ENCODE results near the gene SLAMF8.

SLAMF8 gene

GRCh38 chr1:159849626-159850366 is 23.1 kb downstream of the SLAMF8 start:
- no peak for DNase-seq (ENCODE audit: low spot score)

DNA sequence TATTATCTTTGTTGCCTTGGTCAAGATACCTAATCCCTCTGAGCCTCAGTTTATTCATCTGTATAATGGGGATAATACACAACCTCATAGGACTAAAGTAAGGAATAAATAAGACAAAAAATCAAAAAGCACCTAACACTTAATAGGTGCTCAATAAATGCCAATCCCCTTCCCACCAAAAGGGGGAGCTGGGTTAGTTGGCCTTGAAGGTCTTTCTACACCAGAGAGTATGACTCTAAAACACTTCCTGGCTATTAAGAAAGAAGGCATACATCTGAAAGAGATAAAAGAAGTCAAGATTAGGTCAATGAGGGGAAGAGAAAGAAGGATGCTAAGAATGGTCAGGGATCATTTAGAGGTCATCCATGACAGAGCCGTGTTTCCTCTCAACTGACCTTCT is 24.7 kb downstream of the SLAMF8 start:
- DNase-seq (ENCODE audit: low spot score): no peak

DNA sequence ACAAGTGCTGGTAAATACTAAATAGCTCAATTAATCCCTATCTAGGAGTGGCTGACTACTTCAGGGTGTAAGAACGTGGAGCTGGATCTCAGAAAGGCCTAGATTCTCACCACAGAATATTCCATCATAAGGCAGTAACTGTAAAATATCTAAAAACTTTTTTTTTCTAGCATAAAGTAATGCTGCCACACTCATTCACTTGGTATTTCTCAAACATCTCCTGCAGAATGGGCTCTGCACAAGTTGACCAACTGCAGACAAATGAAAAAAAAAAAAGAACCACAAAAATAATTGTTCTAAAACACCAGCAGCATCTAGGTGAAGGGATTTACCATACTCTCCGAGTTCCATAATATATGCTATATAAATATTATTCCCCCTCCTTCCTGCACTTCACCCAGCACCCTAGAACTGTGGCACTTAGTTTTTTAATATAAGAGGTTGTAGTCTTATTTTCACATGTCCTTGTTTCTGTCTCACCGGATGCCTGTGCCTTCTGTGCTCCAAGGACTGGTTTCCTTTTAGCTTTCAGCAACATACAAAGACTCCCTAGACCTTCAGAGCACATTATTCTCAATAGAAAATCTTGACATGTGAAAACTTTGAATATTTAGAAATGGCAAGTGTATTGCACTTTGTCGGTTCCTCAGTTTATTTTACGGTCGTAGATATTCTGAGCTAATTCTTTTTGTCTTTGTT is 26.9 kb downstream of the SLAMF8 start:
- DNase-seq (ENCODE audit: low spot score): no peak

GRCh38 chr1:159854116-159854692 is 27.5 kb downstream of the SLAMF8 start:
- peak; percentile 48 for DNase-seq (ENCODE audit: low spot score)

GRCh38 chr1:159854693-159855192 is 28.1 kb downstream of the SLAMF8 start:
- DNase-seq (ENCODE audit: low spot score): peak; percentile 76

DNA sequence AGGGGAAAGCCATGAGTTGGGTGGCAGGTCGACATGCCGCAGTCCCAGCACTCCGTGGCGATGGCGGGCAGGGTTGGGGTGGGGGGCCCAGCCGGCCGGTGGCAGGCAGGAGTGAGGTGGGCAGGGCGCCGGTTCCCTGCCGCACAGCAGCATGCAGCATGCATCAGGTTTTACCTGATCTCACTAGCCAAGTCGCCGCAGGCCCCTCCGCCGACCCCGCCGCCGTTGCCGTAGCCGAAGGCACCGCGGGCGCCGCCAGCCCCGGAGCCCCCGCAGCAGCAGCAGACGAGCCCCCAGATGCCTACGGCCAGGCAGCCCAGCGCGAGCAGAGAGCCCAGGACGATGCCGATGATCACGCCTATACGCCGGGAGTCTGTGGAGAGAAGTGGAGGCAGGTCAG is 29.0 kb downstream of the SLAMF8 start:
- DNase-seq (ENCODE audit: low spot score): no peak

GRCh38 chr1:159856576-159856975 is 29.9 kb downstream of the SLAMF8 start:
- no peak for DNase-seq (ENCODE audit: low spot score)

DNA sequence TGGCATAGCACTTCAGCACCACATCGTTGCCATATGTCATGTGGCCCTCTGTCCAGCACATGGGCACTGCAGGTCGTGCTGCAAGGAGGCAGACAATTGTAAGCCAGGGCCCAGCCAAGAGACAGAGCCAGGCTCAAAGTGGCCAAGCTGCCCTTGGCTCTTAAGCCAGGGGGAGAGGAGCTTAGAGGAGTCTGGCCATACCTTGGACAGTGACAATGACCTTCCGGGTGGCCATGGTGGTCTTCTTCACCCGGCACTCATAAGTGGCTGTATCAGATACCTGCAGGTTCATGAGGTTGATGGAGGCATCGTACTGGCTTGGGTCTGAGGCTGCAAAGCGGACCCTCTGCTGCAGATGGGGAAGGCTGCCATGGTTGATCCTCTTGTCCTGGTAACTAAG is 31.2 kb downstream of the SLAMF8 start:
- no peak for DNase-seq (ENCODE audit: low spot score)

GRCh38 chr1:159859767-159860322 is 33.2 kb downstream of the SLAMF8 start:
- no peak for DNase-seq (ENCODE audit: low spot score)

- no peak for DNase-seq (ENCODE audit: low spot score)
Measured at GRCh38 chr1:159860456-159860855, 33.8 kb downstream of the SLAMF8 start.

DNA sequence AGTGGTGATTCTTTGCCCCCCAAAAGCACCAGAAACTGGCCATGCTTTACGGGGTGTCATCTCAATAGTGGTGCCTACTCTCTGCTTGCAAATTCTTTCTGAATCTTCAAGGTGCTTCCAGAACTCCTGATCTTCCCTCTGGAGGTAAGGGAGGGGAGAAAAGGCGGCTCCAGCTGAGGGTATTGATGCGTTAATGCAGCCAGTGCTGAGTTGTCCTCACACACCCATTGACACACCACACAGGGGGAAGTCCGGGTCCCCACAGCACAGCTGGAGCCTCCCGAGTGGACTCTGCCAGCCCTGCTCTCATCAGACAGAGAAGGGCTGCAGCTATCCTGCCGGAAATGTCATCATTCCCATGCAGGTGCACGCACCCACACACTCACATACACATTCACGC is 34.5 kb downstream of the SLAMF8 start:
- DNase-seq (ENCODE audit: low spot score): no peak

- no peak for DNase-seq (ENCODE audit: low spot score)
Measured at GRCh38 chr1:159862031-159862430, 35.4 kb downstream of the SLAMF8 start.

- DNase-seq (ENCODE audit: low spot score): no peak
Measured at GRCh38 chr1:159862557-159862956, 35.9 kb downstream of the SLAMF8 start, which contains the start of gene VSIG8. Gene VSIG8 (minus strand): TSS chr1:159862657. CDS start chr1:159862521, 136 bp downstream.

- no peak for DNase-seq (ENCODE audit: low spot score)
Measured at GRCh38 chr1:159864262-159864661, 37.6 kb downstream of the SLAMF8 start.

DNA sequence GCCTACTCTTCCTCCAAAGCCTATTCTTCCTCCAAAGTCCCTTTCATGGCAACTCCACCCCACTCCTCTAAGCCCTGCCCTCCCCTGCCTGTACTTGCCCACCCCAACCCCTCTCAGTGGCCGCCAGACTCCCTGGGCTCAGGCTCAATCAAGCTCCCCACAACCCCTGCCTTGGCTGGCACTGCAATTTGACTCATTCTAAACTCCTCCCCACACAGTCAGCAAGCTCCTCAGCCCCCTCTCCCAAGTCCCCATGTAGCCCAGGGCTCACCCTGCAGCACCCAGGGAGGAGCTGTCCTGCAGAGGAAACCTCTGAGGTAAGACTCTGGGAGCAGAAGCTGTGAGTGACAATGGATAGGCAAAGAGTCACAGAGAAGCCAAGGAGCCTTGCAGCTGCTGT is 39.4 kb downstream of the SLAMF8 start:
- DNase-seq (ENCODE audit: low spot score): no peak

DNA sequence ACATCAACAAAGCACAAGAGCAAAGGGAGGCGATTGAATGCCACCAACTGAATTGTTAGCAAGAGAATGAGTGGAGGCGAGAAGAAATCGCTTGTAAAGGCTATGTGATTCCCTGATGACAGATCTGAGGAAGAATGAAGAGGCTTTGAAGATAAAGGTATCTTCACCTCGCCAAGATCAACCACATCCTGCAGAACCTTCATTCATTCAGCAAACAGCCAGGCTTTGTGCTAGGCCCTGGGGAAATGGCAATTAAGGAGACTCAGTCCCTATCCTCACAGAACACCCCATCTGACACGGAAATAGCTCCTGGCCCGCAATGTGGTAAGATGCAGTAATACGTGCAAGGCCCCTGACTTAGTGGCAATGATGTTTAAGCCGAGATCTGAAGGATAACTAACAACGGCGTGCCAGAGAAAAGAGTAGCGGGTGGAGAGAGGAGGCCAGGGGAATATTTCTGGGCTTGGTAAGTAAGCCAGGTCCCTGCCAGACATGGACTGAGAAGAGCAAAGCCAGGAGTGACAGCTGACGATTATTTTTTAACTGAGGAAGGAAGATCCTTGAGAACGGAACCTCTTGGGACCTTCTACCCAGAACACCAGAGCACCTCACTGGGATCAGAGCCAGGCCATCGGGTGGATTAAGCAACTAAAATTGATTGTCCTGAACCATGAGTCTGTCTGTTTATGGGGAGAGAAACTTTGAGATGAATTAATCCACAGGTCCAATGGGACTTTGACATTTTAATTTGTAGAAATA is 40.4 kb downstream of the SLAMF8 start:
- DNase-seq (ENCODE audit: low spot score): no peak

GRCh38 chr1:159867664-159868026 is 41.0 kb downstream of the SLAMF8 start:
- no peak for DNase-seq (ENCODE audit: low spot score)

- no peak for DNase-seq (ENCODE audit: low spot score)
Measured at GRCh38 chr1:159868766-159869165, 42.1 kb downstream of the SLAMF8 start.

GRCh38 chr1:159869173-159869572 is 42.5 kb downstream of the SLAMF8 start:
- DNase-seq (ENCODE audit: low spot score): peak; percentile 60

- DNase-seq (ENCODE audit: low spot score): no peak
Measured at GRCh38 chr1:159869607-159870006, 42.9 kb downstream of the SLAMF8 start.

DNA sequence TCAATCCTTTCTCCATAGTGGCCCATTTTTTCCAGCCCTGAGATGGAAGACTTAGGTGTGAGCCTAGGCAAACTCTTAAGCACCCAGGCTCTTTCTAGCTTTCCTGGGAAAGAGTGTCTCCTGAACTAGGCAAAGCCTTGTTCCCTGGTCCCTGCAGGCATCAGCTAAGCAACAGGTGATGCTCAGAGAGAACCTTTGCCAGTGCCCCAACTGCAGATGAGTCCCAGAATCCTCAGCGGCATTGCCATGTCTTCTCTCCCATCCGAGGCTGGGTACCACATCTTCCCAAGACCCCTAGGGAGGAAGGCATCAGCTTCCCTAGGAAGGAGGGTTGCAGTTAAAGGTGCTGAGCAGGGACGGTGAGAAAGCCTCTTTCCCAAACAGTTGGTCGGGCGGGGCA is 44.0 kb downstream of the SLAMF8 start:
- DNase-seq (ENCODE audit: low spot score): no peak

- no peak for DNase-seq (ENCODE audit: low spot score)
Measured at GRCh38 chr1:159872891-159873290, 46.2 kb downstream of the SLAMF8 start.

Measured in hepatic stellate cell (primary cell).